ENCODE measurements around the gene PRPH. TPM values are rescaled to one million over a fixed set of nuclear protein-coding genes. Genes with fewer than 3 reads are reported as not detected.

The PRPH gene
- polyA plus RNA-seq, 3 donors, result not detected

DNA sequence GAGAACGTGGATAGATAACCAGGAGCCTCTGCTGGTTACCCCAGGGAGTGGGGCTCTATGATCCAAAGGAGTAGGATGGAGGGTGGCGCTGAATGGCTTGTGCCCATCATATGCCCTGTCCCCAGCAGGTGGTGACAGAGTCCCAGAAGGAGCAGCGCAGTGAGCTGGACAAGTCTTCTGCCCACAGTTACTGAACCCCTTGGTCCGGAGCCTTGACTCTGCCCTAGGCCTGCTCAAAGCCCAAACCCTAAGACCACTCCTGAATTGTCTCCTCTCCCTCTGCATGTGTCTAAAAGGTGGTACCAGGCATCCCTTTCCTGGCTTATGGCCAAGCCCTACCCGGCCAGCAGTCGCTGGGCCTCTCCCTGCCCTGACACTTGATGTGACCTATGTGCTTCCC lies 3.2 kb downstream of the PRPH start:
- Mint-ChIP-seq H3K27me3 (ENCODE audit: low read depth in 3 of 3) (peaks cover 65 to 87% (median 72%) of the 10 kb centered on the region in 3 donors), H3K4me3 (peak overlapping the region in 1 of 2 donors; percentile 83), H3K4me1 (peaks cover 25% of the 10 kb centered on the region), H3K9me3 (peaks cover 0 to 22% (median 9%) of the 10 kb centered on the region in 7 donors), H3K36me3 (peaks cover 0 to 8% of the 10 kb centered on the region in 2 donors), H3K27ac (no peak overlapping the region)
- no peak for TF ChIP-seq CTCF (IDR thresholded peaks at IDR 0.05)
- Histone ChIP-seq H3K4me3 (replicated peaks in 1 of 3; ENCODE audit: low read depth in 2 of 3, low read length in 3 of 3) (no peak overlapping the region), H4K20me1 (ENCODE audit: insufficient read depth, low read length) (no peaks in the 10 kb centered on the region), H3K36me3 (replicated peaks in 1 of 2; ENCODE audit: control insufficient read depth in 1 of 2, insufficient read depth in 2 of 2, low read length in 2 of 2) (no peaks in the 10 kb centered on the region), H2AFZ (ENCODE audit: insufficient read depth, low read depth, low read length, poor library complexity, severe bottlenecking) (no peak overlapping the region), H3K79me2 (ENCODE audit: insufficient read depth, low read length) (no peaks in the 10 kb centered on the region), H3K4me2 (replicated peaks; ENCODE audit: extremely low read depth, low read length, poor library complexity, severe bottlenecking) (no peak overlapping the region), H3K27ac (ENCODE audit: low read depth in 1 of 2, low read length in 2 of 2) (no peak overlapping the region), H3K9me3 (replicated peaks in 1 of 2; ENCODE audit: control insufficient read depth in 1 of 2, insufficient read depth in 1 of 2, low read length in 2 of 2) (peaks cover 0 to 13% of the 10 kb centered on the region in 2 donors), H3K27me3 (ENCODE audit: control insufficient read depth in 2 of 2, insufficient read depth in 2 of 2, low read length in 2 of 2) (peaks cover 37 to 72% of the 10 kb centered on the region in 2 donors), H3K4me1 (ENCODE audit: control insufficient read depth in 1 of 2, insufficient read depth in 2 of 2, low read length in 2 of 2) (peaks cover 13 to 30% of the 10 kb centered on the region in 2 donors), H3K9ac (ENCODE audit: insufficient read depth, low read length, poor library complexity, severe bottlenecking) (no peak overlapping the region)
- WGBS (ENCODE audit: insufficient coverage), result 34% methylated on average over 6 of the region's 6 CpGs
- intact Hi-C loops (cut with micrococcal nuclease), result loop anchor here (10.0 kb wide), 1 partner anchor 217 kb away; no protein-coding TSS in a partner anchor
- no peak for DNase-seq

- no peak overlapping the region for H3K9ac ChIP-seq (ENCODE audit: insufficient read depth, low read length, poor library complexity, severe bottlenecking)
- Mint-ChIP-seq H3K36me3 (peaks cover 0 to 8% of the 10 kb centered on the region in 2 donors), H3K4me3 (peak overlapping the region in 1 of 2 donors; percentile 49), H3K9me3 (peaks cover 0 to 13% (median 3%) of the 10 kb centered on the region in 7 donors), H3K4me1 (peaks cover 25% of the 10 kb centered on the region), H3K27ac (peak overlapping the region in 1 of 7 donors; percentile 66), H3K27me3 (ENCODE audit: low read depth in 3 of 3) (peaks cover 36 to 52% (median 38%) of the 10 kb centered on the region in 3 donors)
- H3K27ac ChIP-seq (ENCODE audit: low read depth in 1 of 2, low read length in 2 of 2), result no peak overlapping the region
- no peak for DNase-seq
- intact Hi-C loops (cut with micrococcal nuclease), result no loop called here
- H3K4me2 ChIP-seq (replicated peaks; ENCODE audit: extremely low read depth, low read length, poor library complexity, severe bottlenecking), result no peak overlapping the region
- peaks cover 0 to under 1% of the 10 kb centered on the region in 2 donors for H3K9me3 ChIP-seq (replicated peaks in 1 of 2; ENCODE audit: control insufficient read depth in 1 of 2, insufficient read depth in 1 of 2, low read length in 2 of 2)
- TF ChIP-seq CTCF (IDR thresholded peaks at IDR 0.05), result no peak
- H2AFZ ChIP-seq (ENCODE audit: insufficient read depth, low read depth, low read length, poor library complexity, severe bottlenecking), result no peak overlapping the region
- 77% methylated on average over 3 of the region's 4 CpGs for WGBS (ENCODE audit: insufficient coverage)
- H3K79me2 ChIP-seq (ENCODE audit: insufficient read depth, low read length), result no peaks in the 10 kb centered on the region
- H3K27me3 ChIP-seq (ENCODE audit: control insufficient read depth in 2 of 2, insufficient read depth in 2 of 2, low read length in 2 of 2), result peaks cover 15 to 36% of the 10 kb centered on the region in 2 donors
- no peaks in the 10 kb centered on the region for H4K20me1 ChIP-seq (ENCODE audit: insufficient read depth, low read length)
- no peaks in the 10 kb centered on the region for H3K36me3 ChIP-seq (replicated peaks in 1 of 2; ENCODE audit: control insufficient read depth in 1 of 2, insufficient read depth in 2 of 2, low read length in 2 of 2)
- no peak overlapping the region for H3K4me3 ChIP-seq (replicated peaks in 1 of 3; ENCODE audit: low read depth in 2 of 3, low read length in 3 of 3)
- H3K4me1 ChIP-seq (ENCODE audit: control insufficient read depth in 1 of 2, insufficient read depth in 2 of 2, low read length in 2 of 2), result peaks cover 11 to 12% of the 10 kb centered on the region in 2 donors
These were observed 6.8 kb downstream of the PRPH start for GRCh38 chr12:49301760-49302159.
